Measurements from ENCODE around the gene DCTPP1.

Gene DCTPP1

GRCh38 chr16:30381291-30382041 lies 48.4 kb downstream of the DCTPP1 start:
- no peak for DNase-seq (ENCODE audit: low spot score)

GRCh38 chr16:30380803-30381208 lies 49.0 kb downstream of the DCTPP1 start:
- no peak for DNase-seq (ENCODE audit: low spot score)

- no peak for DNase-seq (ENCODE audit: low spot score)
Observed at GRCh38 chr16:30380072-30380802, 49.6 kb downstream of the DCTPP1 start.

GRCh38 chr16:30379158-30379783 lies 50.6 kb downstream of the DCTPP1 start:
- no peak for DNase-seq (ENCODE audit: low spot score)

- peak; percentile 96 for DNase-seq (ENCODE audit: low spot score)
Observed at GRCh38 chr16:30378236-30379157, 51.3 kb downstream of the DCTPP1 start.

GRCh38 chr16:30377812-30378235 lies 52.0 kb downstream of the DCTPP1 start:
- peak; percentile 87 for DNase-seq (ENCODE audit: low spot score)

- no peak for DNase-seq (ENCODE audit: low spot score)
Observed at GRCh38 chr16:30377050-30377811, 52.6 kb downstream of the DCTPP1 start.

GRCh38 chr16:30376461-30376902 lies 53.3 kb downstream of the DCTPP1 start:
- no peak for DNase-seq (ENCODE audit: low spot score)

- DNase-seq (ENCODE audit: low spot score) = no peak
Observed at GRCh38 chr16:30375864-30376263, 54.0 kb downstream of the DCTPP1 start.

- DNase-seq (ENCODE audit: low spot score) = no peak
Observed at GRCh38 chr16:30374538-30374937, 55.3 kb downstream of the DCTPP1 start, which contains the start of gene MYL11. Gene MYL11 (plus strand): TSS chr16:30374802. CDS start chr16:30374858, 56 bp downstream.

All from LoVo (cell line).